Mucosa of stomach (tissue), 1 donor: ENCODE measurements around the gene C13orf42.
"Not testable (repeated sequence)": the region's sequence is repeated elsewhere in the genome, so short reads cannot be mapped to it uniquely, and the experiment has no call there.

Source experiments
- H3K27me3 ChIP-seq: one replicate; pipeline ENCODE4 v1.7.0; 2013; ENCODE audit warnings: mild to moderate bottlenecking, low read length; ENCODE audit not compliant: control insufficient read depth, insufficient read depth
- H3K36me3 ChIP-seq: one replicate; pipeline ENCODE4 v1.7.0; 2013; ENCODE audit warnings: low read length; ENCODE audit not compliant: control insufficient read depth, insufficient read depth
- H3K4me1 ChIP-seq: one replicate; pipeline ENCODE4 v1.7.0; 2013; ENCODE audit warnings: mild to moderate bottlenecking, low read length; ENCODE audit not compliant: control insufficient read depth, insufficient read depth
- H3K4me3 ChIP-seq: one replicate; pipeline ENCODE4 v1.7.0; 2013; ENCODE audit warnings: low read length
- H3K9ac ChIP-seq: one replicate; pipeline ENCODE4 v1.7.0; 2013; ENCODE audit warnings: mild to moderate bottlenecking, low read length, moderate library complexity
- H3K9me3 ChIP-seq: one replicate; pipeline ENCODE4 v1.7.0; 2013; ENCODE audit warnings: mild to moderate bottlenecking, low read length, moderate library complexity; ENCODE audit not compliant: control insufficient read depth
- donor health status: Pancreatic carcinoma.

Gene C13orf42

DNA sequence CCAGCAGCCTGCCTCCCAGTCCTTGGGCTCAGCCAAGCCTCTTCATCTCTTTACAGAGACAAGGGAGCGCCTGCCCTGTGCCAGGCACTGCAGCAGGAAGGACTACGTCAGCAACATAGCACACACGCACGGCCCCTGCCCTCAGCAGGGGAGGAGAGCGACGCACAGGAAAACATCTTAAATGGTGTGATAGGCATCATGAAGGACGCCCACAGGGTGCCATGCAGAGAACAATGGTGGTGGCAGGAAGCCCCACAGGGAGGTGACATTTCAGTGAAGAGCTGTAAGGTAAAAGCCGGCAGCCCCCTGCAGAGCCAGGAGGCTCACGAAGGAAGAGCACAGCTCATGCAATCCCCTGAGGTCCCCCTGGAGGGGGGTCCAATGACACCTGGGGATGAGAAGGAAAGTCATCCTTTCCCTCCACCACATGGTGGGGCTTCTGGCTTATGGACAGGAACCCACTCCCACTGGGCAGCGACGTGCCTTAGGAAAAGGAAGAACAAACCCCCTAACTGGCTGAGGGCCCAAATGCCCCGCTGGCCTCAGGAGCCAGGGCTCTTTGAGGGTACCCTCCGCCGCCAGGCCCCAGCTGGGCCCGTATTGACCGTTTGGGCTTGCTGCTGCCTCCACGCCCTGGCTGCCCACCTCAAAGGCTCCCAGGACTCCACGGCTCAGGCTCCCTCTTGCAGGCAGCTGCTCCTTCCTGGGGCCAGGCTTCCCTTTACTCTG is 37.3 kb upstream of the C13orf42 start:
- H3K9ac ChIP-seq: no peak overlapping the region
- H3K4me3 ChIP-seq: no peak overlapping the region
- H3K27me3 ChIP-seq: no peaks in the 10 kb centered on the region
- H3K4me1 ChIP-seq: no peaks in the 10 kb centered on the region
- H3K9me3 ChIP-seq: no peaks in the 10 kb centered on the region
- H3K36me3 ChIP-seq: no peaks in the 10 kb centered on the region

DNA sequence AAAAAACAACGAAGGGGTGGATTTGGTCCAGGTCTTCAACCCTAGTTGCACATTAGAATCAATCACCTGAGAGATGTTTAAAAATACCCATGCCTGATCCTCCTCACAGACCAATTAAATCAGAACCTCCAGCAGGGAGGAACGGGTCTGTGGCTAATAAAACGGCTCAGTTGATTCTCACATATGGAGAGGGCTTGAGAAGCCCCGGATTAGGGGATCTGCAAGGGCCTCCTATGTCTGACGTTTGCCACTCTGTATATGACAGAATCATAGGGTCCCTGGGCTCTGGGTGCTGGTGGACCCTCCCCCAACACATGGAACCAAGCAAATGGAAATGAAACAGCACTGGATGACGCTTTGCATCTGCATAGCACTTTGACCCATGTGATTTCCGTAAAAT is 36.7 kb upstream of the C13orf42 start:
- Histone ChIP-seq H3K27me3 (no peaks in the 10 kb centered on the region), H3K4me1 (no peaks in the 10 kb centered on the region), H3K4me3 (no peak overlapping the region), H3K9ac (no peak overlapping the region), H3K36me3 (no peaks in the 10 kb centered on the region), H3K9me3 (no peaks in the 10 kb centered on the region)

DNA sequence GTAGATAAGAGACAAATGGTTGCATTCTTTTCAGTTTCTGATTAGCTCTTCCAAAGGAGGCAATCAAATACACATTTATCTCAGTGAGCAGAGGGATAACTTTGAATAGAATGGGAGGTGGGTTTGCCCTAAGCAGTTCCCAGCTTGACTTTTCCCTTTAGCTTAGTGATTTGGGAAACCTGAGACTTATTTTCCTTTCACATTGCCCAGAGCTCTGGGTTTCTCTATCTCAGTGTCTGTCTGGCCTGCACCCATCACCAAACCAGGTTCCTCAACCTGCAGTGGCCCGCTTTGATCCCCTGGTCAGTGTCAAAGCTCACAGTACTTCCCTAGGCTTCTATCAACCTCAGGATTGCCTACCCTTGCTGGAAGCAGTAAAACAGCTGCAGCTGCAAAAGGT is 35.6 kb upstream of the C13orf42 start:
- Histone ChIP-seq H3K9me3 (no peaks in the 10 kb centered on the region), H3K4me3 (no peak overlapping the region), H3K27me3 (no peaks in the 10 kb centered on the region), H3K36me3 (no peaks in the 10 kb centered on the region), H3K4me1 (no peaks in the 10 kb centered on the region), H3K9ac (no peak overlapping the region)

DNA sequence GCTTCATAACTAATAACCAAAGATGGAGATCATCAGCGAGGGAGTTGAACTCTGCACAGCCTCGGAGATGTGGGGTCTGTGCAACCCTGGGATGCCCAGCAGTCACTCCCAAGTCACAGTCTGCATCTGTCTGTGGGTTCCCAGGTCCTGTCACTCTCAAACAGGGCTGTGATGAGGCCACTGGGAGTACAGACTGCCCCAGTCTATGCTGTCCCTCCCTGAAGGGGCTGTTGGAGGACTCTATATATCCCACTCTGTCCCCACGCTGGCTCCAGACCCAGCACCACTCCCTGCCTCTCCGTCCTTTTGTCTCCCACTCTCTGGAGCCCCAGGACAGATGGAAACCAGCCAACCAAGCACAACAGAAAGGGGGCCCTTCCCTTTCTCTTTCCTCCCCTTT is 26.2 kb upstream of the C13orf42 start:
- Histone ChIP-seq H3K4me1 (no peaks in the 10 kb centered on the region), H3K36me3 (no peaks in the 10 kb centered on the region), H3K27me3 (peaks cover 3% of the 10 kb centered on the region), H3K9me3 (no peaks in the 10 kb centered on the region), H3K9ac (no peak overlapping the region), H3K4me3 (no peak overlapping the region)

DNA sequence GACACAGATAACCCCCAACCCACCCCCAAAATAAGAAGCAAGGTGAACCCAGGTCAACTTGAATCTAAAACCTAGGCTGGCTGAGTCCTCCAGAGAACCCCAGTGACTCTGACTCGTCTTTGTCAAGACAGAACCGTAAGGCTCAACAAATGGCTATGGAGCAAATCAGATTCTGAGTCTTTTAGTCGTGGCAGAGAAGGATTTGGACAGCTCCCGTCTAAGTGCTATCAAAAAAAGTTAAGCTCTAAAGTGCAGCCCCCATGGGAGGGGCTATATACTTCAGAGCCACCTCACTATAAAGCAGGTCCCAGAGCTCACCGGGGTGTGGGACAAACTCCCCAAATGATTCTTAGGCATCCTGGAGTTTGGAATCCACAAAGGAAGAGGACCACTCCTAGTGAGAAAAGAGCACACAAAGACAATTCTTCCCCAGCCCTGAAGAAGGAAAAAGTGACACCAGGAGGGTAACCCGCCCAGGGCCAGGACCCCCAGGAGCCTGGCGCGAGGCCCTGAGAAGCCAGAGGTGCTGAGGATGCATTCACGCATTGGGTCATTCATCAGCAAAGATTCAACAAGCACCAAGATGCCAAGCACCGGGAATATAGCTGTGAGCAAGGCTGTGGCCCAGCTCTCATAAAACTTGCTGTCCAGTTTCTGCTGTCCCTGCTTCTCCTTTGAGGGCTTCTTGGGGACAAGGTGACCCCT is 25.4 kb upstream of the C13orf42 start:
- Histone ChIP-seq H3K36me3 (no peaks in the 10 kb centered on the region), H3K27me3 (peaks cover 3% of the 10 kb centered on the region), H3K9ac (no peak overlapping the region), H3K9me3 (no peaks in the 10 kb centered on the region), H3K4me3 (no peak overlapping the region), H3K4me1 (no peaks in the 10 kb centered on the region)

DNA sequence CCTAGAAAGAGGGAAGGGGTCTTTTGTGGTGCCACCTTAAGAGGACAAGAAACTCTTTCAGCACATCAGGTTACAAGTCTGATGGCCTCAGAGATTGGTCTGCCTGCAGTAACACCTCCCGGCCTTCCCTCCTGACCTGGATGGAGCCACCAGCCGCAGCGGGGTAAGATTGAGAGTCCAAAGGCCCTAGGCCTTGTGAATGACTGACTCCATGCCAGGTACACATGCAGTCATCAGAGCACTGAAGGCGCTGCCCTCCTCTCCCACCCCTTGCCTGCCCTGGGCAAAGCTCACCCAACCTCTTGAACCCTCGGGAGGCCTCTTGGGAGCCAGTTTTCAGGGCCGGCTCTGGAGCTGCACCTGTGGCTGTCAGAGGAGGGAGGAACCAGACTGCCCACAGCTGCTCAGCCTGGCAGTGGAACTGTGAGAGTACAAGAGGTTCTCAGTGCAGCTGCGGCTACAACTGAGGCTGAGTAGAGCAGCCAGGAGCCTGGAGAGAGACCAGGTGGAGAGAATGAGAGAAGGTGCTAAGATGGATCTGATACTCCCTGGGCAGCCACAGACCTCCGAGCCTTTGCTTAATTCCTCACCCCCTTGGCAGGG is 23.8 kb upstream of the C13orf42 start:
- Histone ChIP-seq H3K36me3 (no peaks in the 10 kb centered on the region), H3K27me3 (peaks cover 3% of the 10 kb centered on the region), H3K4me3 (no peak overlapping the region)

DNA sequence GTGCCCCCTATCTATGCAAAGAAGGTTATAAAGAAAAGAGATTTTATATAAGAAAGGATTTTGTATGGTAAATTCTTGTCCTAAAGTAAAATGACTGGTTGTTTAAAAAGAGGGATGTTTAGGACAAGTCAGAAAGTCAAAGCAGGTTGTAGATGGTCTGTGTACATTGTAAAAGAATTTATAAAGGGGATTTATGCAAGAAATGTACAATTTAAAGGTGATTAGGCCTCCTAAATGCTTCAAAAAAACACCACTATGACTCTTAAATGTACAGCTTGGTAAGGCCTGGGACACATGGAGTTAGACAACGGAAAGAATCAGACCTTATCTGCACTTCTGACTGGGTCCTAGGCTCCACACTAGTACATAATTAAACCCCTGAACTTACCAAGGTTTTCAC is 19.3 kb upstream of the C13orf42 start:
- no peaks in the 10 kb centered on the region for H3K9me3 ChIP-seq
- no peaks in the 10 kb centered on the region for H3K4me1 ChIP-seq
- H3K4me3 ChIP-seq: no peak overlapping the region
- H3K9ac ChIP-seq: no peak overlapping the region
- H3K27me3 ChIP-seq: no peaks in the 10 kb centered on the region
- H3K36me3 ChIP-seq: no peaks in the 10 kb centered on the region

More for the DNA sequence above, 23.8 kb upstream of the C13orf42 start:
- H3K9ac ChIP-seq: no peak overlapping the region
- no peaks in the 10 kb centered on the region for H3K4me1 ChIP-seq
- no peaks in the 10 kb centered on the region for H3K9me3 ChIP-seq

DNA sequence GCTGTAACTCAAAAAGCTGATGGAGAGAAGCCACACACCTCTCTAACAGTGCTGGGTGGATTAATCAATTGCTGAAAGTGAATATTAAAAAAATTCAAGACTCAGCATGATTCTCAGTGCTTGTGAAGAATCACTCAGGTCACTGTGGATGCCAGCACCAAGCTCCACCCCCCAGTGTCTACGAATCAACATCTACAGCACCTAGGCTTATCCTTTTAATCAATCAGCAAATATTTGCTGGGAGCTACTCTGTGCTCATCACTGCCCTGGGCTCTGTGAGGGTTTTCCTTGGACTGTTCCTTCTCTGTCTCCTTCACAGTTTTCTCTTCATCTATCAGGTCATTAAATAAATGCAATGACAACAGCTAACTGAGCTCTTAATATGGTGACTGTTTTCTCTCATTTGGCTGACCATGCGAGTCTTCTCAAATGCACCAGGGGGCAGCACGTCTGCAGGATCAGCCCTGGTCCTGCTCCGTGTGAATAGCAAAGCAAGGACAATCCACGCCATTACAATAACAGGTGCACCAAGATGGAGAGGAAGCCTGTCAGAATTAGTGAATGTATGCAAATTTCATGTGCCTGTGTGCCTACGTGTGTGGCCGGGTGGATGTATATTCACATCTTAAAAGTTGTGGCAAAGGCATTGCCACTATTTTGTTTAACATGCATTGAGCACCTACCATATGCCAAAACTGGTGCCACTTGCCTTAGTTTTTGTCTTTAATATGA is 14.6 kb upstream of the C13orf42 start:
- H3K4me3 ChIP-seq: no peak overlapping the region
- no peaks in the 10 kb centered on the region for H3K27me3 ChIP-seq
- no peak overlapping the region for H3K9ac ChIP-seq
- H3K4me1 ChIP-seq: no peaks in the 10 kb centered on the region
- H3K9me3 ChIP-seq: no peaks in the 10 kb centered on the region
- H3K36me3 ChIP-seq: no peaks in the 10 kb centered on the region

DNA sequence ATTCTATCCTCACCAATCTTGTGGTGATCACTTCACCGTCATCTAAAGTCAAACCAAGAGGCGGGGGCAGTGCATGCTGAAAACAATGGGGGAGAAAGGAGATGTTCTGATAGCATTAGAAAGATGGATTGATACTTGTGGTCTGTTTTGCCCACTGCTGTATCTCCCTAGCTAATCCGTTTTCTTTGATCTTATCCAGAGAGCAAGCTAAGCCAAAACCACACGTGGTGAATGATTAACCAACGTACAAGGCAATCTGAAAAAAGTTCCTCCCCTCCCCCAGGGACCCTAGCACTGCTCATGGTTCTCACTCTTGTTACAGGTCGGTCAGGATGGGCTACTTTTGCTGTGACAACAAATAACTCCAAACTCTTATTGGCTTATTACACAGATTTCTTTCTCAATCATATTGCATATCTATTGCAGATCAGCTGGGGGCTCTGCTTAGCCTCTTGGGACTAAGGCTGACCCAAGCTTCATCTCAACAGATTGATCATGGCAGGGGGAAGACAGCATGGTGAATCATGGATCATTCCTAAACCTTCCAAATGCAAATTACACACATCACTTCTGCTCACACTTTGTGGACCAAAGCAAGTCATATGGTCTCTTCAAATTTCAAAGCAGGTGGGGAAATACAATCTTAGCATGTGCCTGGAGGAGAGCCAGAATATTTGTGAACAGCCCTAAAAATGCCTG is 11.9 kb upstream of the C13orf42 start:
- H3K4me3 ChIP-seq: no peak overlapping the region
- no peaks in the 10 kb centered on the region for H3K36me3 ChIP-seq
- H3K9ac ChIP-seq: no peak overlapping the region
- no peaks in the 10 kb centered on the region for H3K4me1 ChIP-seq
- H3K27me3 ChIP-seq: no peaks in the 10 kb centered on the region
- H3K9me3 ChIP-seq: no peaks in the 10 kb centered on the region

DNA sequence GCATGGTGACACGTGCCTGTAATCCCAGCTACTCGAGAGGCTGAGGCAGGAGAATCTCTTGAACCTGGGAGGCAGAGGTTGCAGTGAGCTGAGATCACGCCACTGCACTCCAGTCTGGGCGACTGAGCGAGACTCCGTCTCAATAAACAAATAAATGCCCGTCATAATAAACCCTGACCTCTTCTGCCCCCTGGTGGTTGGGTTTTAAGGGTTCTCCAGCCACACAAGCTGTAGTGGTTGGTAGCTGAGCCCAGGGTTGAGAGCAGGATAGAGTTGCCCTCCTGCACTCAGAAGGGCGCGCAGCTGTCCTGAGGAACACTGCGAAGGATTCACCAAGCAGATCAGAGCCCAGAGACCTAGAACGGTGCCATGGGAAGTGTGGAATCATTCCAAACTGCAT is 9.8 kb upstream of the C13orf42 start:
- not testable (repeated sequence) for H3K9me3 ChIP-seq, H3K9ac ChIP-seq, H3K4me3 ChIP-seq, H3K36me3 ChIP-seq, H3K4me1 ChIP-seq, H3K27me3 ChIP-seq

DNA sequence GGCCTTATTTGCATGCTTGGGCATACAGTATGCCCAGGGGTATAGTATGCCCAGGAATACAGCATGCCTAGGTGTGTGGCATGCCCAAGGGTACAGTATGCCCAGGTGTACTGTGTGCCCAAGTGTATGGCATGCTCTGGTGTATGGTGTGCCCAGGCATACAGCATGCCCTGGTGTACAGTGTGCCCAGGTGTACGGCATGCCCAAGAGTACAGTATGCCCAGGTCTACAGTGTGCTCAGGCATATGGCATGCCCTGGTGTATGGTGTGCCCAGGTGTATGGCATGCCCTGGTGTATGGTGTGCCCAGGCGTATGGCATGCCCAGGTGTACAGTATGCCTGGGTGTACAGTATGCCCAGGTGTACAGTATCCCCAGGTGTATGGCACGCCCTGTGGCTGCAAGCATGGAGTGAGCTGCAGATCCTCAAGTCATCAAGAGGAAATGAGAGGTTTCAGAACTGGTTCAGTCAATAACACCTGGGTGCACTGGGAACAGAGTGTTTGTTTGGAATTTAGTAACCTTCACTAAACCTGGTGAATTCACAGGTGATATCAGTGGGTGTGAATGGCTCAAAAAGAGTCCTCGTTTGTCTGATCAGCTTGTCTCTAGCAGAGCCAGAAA is 7.8 kb upstream of the C13orf42 start:
- no peaks in the 10 kb centered on the region for H3K36me3 ChIP-seq

More for the DNA sequence above, 7.8 kb upstream of the C13orf42 start:
- Histone ChIP-seq H3K9me3 (no peaks in the 10 kb centered on the region), H3K4me3 (no peak overlapping the region), H3K9ac (no peak overlapping the region), H3K27me3 (no peaks in the 10 kb centered on the region), H3K4me1 (no peaks in the 10 kb centered on the region)
